Neural cell (in vitro differentiated cells): ENCODE data around the gene URAD. TPM values are rescaled to one million over a fixed set of nuclear protein-coding genes. Genes with fewer than 3 reads are reported as not detected.
"Not testable (repeated sequence)": the region's sequence is repeated elsewhere in the genome, so short reads cannot be mapped to it uniquely, and the experiment has no call there.

ENCODE experiments used
- H2AFZ ChIP-seq: fragments of 200-600, 300-800 bp; sonication (generic), shearing (Covaris generic); 2 replicates; pipeline ENCODE4 v1.6.0; 2014; ENCODE audit warnings: low read depth, mild to moderate bottlenecking, antibody characterized with exemption, low read length, moderate library complexity
- H3F3A ChIP-seq: fragments of 200-600 bp; shearing (Covaris generic); 2 replicates; pipeline ENCODE4 v1.6.1; 2016; ENCODE audit warnings: mild to moderate bottlenecking, moderate library complexity, mixed read lengths, antibody characterized with exemption, low read length; ENCODE audit not compliant: insufficient read depth, poor library complexity, severe bottlenecking
- H3K27ac ChIP-seq: fragments of 200-600, 300-800 bp; sonication (generic), shearing (Covaris generic); 2 replicates; pipeline ENCODE4 v1.5.1; 2014; ENCODE audit warnings: mild to moderate bottlenecking, low read length, moderate library complexity
- H3K27me3 ChIP-seq: fragments of 300-800, 200-600 bp; sonication (generic), shearing (Covaris generic); 2 replicates; pipeline ENCODE4 v1.6.0; 2014; ENCODE audit warnings: mild to moderate bottlenecking, low read depth, low read length, moderate library complexity; ENCODE audit not compliant: insufficient read depth
- H3K36me3 ChIP-seq: fragments of 300-800, 200-600 bp; sonication (generic), shearing (Covaris generic); 2 replicates; pipeline ENCODE4 v1.5.1; 2014; ENCODE audit warnings: mild to moderate bottlenecking, antibody characterized with exemption, low read length, moderate library complexity; ENCODE audit not compliant: insufficient read depth
- H3K4me2 ChIP-seq: fragments of 300-800, 200-600 bp; sonication (generic), shearing (Covaris generic); 2 replicates; pipeline ENCODE4 v1.6.0; 2014; ENCODE audit warnings: mild to moderate bottlenecking, low read length
- H3K4me3 ChIP-seq: fragments of 300-800, 200-600 bp; sonication (generic), shearing (Covaris generic); 2 replicates; pipeline ENCODE4 v1.5.1; 2014; ENCODE audit warnings: mild to moderate bottlenecking, low read length, moderate library complexity
- H3K79me2 ChIP-seq: fragments of 200-600 bp; shearing (Covaris generic); replicated peaks from 2 replicates; pipeline ENCODE4 v1.6.0; 2014; ENCODE audit warnings: mild to moderate bottlenecking, low read length, moderate library complexity; ENCODE audit not compliant: insufficient read depth
- H3K9ac ChIP-seq: fragments of 300-800, 200-600 bp; sonication (generic), shearing (Covaris generic); 2 replicates; pipeline ENCODE4 v1.6.1; 2016; ENCODE audit warnings: mild to moderate bottlenecking, low read length, mixed read lengths
- H3K9me2 ChIP-seq: fragments of 200-600 bp; shearing (Covaris generic); 2 replicates; pipeline ENCODE4 v1.6.1; 2016; ENCODE audit warnings: mild to moderate bottlenecking, low read length, mixed read lengths; ENCODE audit not compliant: insufficient read depth
- H3K9me3 ChIP-seq: fragments of 200-600, 300-800 bp; sonication (generic), shearing (Covaris generic); 2 replicates; pipeline ENCODE4 v1.6.1; 2016; ENCODE audit warnings: mild to moderate bottlenecking, mixed run types, low read length, moderate library complexity, mixed read lengths
- H4K20me1 ChIP-seq: fragments of 200-600 bp; shearing (Covaris generic); 2 replicates; pipeline ENCODE4 v1.6.1; 2016; ENCODE audit warnings: mild to moderate bottlenecking, mixed run types; ENCODE audit not compliant: insufficient read depth
- EP300 ChIP-seq: fragments of 450-650 bp; conservative IDR thresholded peaks from 2 replicates; pipeline ENCODE4 v1.6.1; 2014; ENCODE audit warnings: antibody characterized with exemption, mild to moderate bottlenecking, moderate library complexity; ENCODE audit not compliant: poor library complexity, severe bottlenecking
- EZH2 ChIP-seq: fragments of 200-600, 300-800 bp; shearing (Covaris generic), sonication (generic); IDR thresholded peaks from 2 replicates; pipeline ENCODE4 v1.6.1; 2014; ENCODE audit warnings: antibody characterized with exemption, low read length, borderline replicate concordance, mild to moderate bottlenecking; ENCODE audit not compliant: insufficient read depth, poor library complexity, severe bottlenecking
- MXI1 ChIP-seq: fragments of 450-650 bp; conservative IDR thresholded peaks from 2 replicates; pipeline ENCODE4 v1.6.1; 2014; ENCODE audit warnings: antibody characterized with exemption, mild to moderate bottlenecking; ENCODE audit not compliant: poor library complexity, severe bottlenecking
- POLR2AphosphoS5 ChIP-seq: IDR thresholded peaks from 2 replicates; pipeline ENCODE4 v1.6.1; 2012
- RAD21 ChIP-seq: fragments of 450-650 bp; conservative IDR thresholded peaks from 2 replicates; pipeline ENCODE4 v1.6.1; 2014; ENCODE audit warnings: antibody characterized with exemption, mild to moderate bottlenecking, moderate library complexity
- SMC3 ChIP-seq: fragments of 450-650 bp; conservative IDR thresholded peaks from 2 replicates; pipeline ENCODE4 v1.6.1; 2014; ENCODE audit warnings: antibody characterized with exemption, mild to moderate bottlenecking, moderate library complexity; ENCODE audit not compliant: poor library complexity
- TAF1 ChIP-seq: IDR thresholded peaks from 2 replicates; pipeline ENCODE4 v1.6.1; 2012; ENCODE audit warnings: low read depth
- polyA plus RNA-seq: library from polyadenylated mRNA; depleted of rRNA; stranded (reverse); fragments of >200 nt; gene quantifications from 2 replicates; pipeline ENCODE4 v1.2.3, GENCODE V29; 2014
- TF ChIP-seq, protein P1 (sequence below): fragments of 450-650 bp; IDR thresholded peaks from 2 replicates; pipeline ENCODE4 v1.5.1; 2014; ENCODE audit warnings: antibody characterized with exemption, mild to moderate bottlenecking, moderate library complexity; ENCODE audit not compliant: poor library complexity, severe bottlenecking
- TF ChIP-seq, protein P2 (sequence below): IDR thresholded peaks from 2 replicates; pipeline ENCODE4 v1.6.1; 2012; ENCODE audit warnings: borderline replicate concordance

The URAD gene
- polyA plus RNA-seq, 1 donor from 2014 or later, result not detected

DNA sequence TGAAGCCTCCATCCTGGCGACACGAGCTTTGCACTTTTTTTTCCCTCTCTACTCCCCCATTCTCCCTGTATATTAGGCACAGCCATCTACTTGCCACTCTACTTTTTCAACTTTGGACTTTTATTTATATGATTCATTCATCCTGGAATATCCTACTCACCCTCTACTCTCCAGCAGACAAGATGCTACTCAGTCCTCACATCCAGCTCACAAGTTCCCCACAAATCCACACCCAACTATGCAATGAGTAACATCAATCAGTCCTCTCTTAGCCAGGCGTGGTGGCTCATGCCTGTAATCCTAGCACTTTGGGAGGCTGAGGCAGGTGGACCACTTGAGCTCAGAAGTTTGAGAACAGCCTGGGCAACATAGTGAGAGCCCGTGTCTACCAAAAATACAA lies 23.9 kb upstream of the URAD start:
- no peak for TF ChIP-seq RAD21
- TF ChIP-seq, protein P1, sequence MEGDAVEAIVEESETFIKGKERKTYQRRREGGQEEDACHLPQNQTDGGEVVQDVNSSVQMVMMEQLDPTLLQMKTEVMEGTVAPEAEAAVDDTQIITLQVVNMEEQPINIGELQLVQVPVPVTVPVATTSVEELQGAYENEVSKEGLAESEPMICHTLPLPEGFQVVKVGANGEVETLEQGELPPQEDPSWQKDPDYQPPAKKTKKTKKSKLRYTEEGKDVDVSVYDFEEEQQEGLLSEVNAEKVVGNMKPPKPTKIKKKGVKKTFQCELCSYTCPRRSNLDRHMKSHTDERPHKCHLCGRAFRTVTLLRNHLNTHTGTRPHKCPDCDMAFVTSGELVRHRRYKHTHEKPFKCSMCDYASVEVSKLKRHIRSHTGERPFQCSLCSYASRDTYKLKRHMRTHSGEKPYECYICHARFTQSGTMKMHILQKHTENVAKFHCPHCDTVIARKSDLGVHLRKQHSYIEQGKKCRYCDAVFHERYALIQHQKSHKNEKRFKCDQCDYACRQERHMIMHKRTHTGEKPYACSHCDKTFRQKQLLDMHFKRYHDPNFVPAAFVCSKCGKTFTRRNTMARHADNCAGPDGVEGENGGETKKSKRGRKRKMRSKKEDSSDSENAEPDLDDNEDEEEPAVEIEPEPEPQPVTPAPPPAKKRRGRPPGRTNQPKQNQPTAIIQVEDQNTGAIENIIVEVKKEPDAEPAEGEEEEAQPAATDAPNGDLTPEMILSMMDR, result no peak
- no peak for TF ChIP-seq EP300
- TF ChIP-seq POLR2AphosphoS5, result no peak
- TF ChIP-seq SMC3, result no peak
- TF ChIP-seq MXI1, result no peak
- TF ChIP-seq, protein P2, sequence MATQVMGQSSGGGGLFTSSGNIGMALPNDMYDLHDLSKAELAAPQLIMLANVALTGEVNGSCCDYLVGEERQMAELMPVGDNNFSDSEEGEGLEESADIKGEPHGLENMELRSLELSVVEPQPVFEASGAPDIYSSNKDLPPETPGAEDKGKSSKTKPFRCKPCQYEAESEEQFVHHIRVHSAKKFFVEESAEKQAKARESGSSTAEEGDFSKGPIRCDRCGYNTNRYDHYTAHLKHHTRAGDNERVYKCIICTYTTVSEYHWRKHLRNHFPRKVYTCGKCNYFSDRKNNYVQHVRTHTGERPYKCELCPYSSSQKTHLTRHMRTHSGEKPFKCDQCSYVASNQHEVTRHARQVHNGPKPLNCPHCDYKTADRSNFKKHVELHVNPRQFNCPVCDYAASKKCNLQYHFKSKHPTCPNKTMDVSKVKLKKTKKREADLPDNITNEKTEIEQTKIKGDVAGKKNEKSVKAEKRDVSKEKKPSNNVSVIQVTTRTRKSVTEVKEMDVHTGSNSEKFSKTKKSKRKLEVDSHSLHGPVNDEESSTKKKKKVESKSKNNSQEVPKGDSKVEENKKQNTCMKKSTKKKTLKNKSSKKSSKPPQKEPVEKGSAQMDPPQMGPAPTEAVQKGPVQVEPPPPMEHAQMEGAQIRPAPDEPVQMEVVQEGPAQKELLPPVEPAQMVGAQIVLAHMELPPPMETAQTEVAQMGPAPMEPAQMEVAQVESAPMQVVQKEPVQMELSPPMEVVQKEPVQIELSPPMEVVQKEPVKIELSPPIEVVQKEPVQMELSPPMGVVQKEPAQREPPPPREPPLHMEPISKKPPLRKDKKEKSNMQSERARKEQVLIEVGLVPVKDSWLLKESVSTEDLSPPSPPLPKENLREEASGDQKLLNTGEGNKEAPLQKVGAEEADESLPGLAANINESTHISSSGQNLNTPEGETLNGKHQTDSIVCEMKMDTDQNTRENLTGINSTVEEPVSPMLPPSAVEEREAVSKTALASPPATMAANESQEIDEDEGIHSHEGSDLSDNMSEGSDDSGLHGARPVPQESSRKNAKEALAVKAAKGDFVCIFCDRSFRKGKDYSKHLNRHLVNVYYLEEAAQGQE, result no peak
- TF ChIP-seq EZH2, result no peak
- Histone ChIP-seq H3K9me3 (no peaks in the 10 kb centered on the region), H3K27me3 (no peaks in the 10 kb centered on the region), H3K4me2 (no peak overlapping the region), H3K79me2 (no peaks in the 10 kb centered on the region), H2AFZ (no peak overlapping the region), H3K27ac (no peak overlapping the region), H3K4me3 (no peak overlapping the region), H3K9me2 (no peaks in the 10 kb centered on the region), H3K36me3 (no peaks in the 10 kb centered on the region), H3K9ac (no peak overlapping the region), H4K20me1 (no peaks in the 10 kb centered on the region), H3F3A (no peaks in the 10 kb centered on the region)

DNA sequence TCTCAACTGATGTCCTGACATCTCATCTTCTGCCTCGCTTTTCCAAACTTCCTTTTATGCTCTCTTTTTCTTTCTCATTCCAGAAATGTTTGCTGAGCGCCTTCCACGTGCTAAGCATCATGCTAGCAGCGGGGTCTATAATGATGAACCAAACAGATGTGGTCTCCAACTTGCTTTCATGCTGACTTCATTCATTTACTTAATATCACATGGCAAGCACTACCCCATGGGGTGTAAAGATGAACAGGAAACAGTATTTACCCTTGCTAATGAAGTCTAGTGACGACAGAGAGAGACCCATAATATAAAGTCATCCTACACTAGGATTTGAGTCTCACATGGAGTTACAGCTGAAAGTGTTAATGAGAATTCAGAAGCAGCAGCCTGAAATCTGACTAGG lies 21.6 kb upstream of the URAD start:
- H3K9me3 ChIP-seq, result no peaks in the 10 kb centered on the region
- no peaks in the 10 kb centered on the region for H3K36me3 ChIP-seq
- H4K20me1 ChIP-seq, result no peaks in the 10 kb centered on the region
- no peak overlapping the region for H2AFZ ChIP-seq
- no peaks in the 10 kb centered on the region for H3K79me2 ChIP-seq
- no peak overlapping the region for H3K4me3 ChIP-seq
- no peaks in the 10 kb centered on the region for H3K9me2 ChIP-seq
- no peak overlapping the region for H3K9ac ChIP-seq
- no peak overlapping the region for H3K4me2 ChIP-seq
- H3F3A ChIP-seq, result no peaks in the 10 kb centered on the region
- no peak overlapping the region for H3K27ac ChIP-seq
- TF ChIP-seq TAF1 (no peak), EZH2 (no peak), EP300 (no peak), RAD21 (no peak), POLR2AphosphoS5 (no peak), MXI1 (no peak), SMC3 (no peak)
- TF ChIP-seq, protein P2, result no peak
- TF ChIP-seq, protein P1, result no peak
- no peaks in the 10 kb centered on the region for H3K27me3 ChIP-seq

DNA sequence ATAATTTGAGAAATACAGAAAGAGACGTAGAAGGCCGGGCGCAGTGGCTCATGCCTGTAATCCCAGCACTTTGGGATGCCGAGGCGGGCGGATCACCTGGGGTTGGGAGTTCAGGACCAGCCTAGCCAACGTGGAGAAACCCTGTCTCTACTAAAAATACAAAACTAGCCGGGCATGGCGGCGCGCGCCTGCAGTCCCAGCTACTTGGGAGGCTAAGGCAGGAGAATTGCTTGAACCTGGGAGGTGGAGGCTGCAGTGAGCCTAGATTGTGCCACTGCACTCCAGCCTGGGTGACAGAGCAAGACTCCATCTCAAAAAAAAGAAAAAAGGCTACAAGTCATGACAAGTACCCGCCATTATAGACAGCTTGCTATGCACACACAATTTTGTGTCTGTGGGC lies 16.5 kb upstream of the URAD start:
- H3K4me3 ChIP-seq, H4K20me1 ChIP-seq, H3K9me3 ChIP-seq, H3K27me3 ChIP-seq, H3K9ac ChIP-seq, H3K36me3 ChIP-seq, H3K9me2 ChIP-seq, H3K79me2 ChIP-seq, H3K4me2 ChIP-seq, H3K27ac ChIP-seq, H3F3A ChIP-seq, H2AFZ ChIP-seq: not testable (repeated sequence)
